Fibroblast of lung (primary cell): ENCODE results near the gene MAPK4. TPM values are rescaled to one million over a fixed set of nuclear protein-coding genes. Genes with fewer than 3 reads are reported as not detected.
"Not testable (repeated sequence)": the region's sequence is repeated elsewhere in the genome, so short reads cannot be mapped to it uniquely, and the experiment has no call there.

Experiments
- DNase-seq, 2 donors: peaks; one replicate each; pipeline versions ENCODE4 v3.0.0 to v3.0.0-alpha.2; 2010; ENCODE audit warnings: low read depth in 2 of 2
- H2AFZ ChIP-seq: 2 replicates; pipeline ENCODE4 v1.5.1; 2012; ENCODE audit warnings: low read length, control low read depth, inconsistent platforms
- H3K27ac ChIP-seq: 2 replicates; pipeline ENCODE4 v1.5.1; 2011; ENCODE audit warnings: low read length, control low read depth; ENCODE audit not compliant: insufficient read depth
- H3K27me3 ChIP-seq: 2 replicates; pipeline ENCODE4 v1.5.1; 2011; ENCODE audit warnings: mild to moderate bottlenecking, low read length; ENCODE audit not compliant: control insufficient read depth, insufficient read depth
- H3K36me3 ChIP-seq: 2 replicates; pipeline ENCODE4 v1.5.1; 2011; ENCODE audit warnings: low read length; ENCODE audit not compliant: control insufficient read depth, insufficient read depth
- H3K4me1 ChIP-seq: 2 replicates; pipeline ENCODE4 v1.5.1; 2011; ENCODE audit warnings: low read length; ENCODE audit not compliant: control insufficient read depth, insufficient read depth; ENCODE audit errors: extremely low read depth
- H3K4me2 ChIP-seq: 2 replicates; pipeline ENCODE4 v1.5.1; 2011; ENCODE audit warnings: low read length, control low read depth; ENCODE audit not compliant: insufficient read depth; ENCODE audit errors: extremely low read depth
- H3K4me3 ChIP-seq, 4 experiments: fragments of 200-600 bp in 1 of 4; sonication (generic) in 1 of 4; replicated peaks in 1 of 4; 2 replicates each; pipeline ENCODE4 v1.5.1; 2011 to 2016; ENCODE audit warnings: low read length in 4 of 4, low read depth in 3 of 4, mild to moderate bottlenecking in 3 of 4, control low read depth in 2 of 4, inconsistent platforms in 1 of 4, mixed read lengths in 1 of 4; ENCODE audit not compliant: insufficient read depth in 1 of 4; ENCODE audit errors: control extremely low read depth in 1 of 4
- H3K79me2 ChIP-seq: 2 replicates; pipeline ENCODE4 v1.5.1; 2012; ENCODE audit warnings: mild to moderate bottlenecking, low read length, inconsistent platforms; ENCODE audit not compliant: control insufficient read depth, insufficient read depth
- H3K9ac ChIP-seq: 2 replicates; pipeline ENCODE4 v1.5.1; 2011; ENCODE audit warnings: mild to moderate bottlenecking, low read length, control low read depth; ENCODE audit not compliant: insufficient read depth
- H3K9me3 ChIP-seq: 2 replicates; pipeline ENCODE4 v1.5.1; 2012; ENCODE audit warnings: low read depth, low read length; ENCODE audit not compliant: control insufficient read depth, insufficient read depth
- H4K20me1 ChIP-seq: 2 replicates; pipeline ENCODE4 v1.5.1; 2011; ENCODE audit warnings: low read length; ENCODE audit not compliant: control insufficient read depth, insufficient read depth; ENCODE audit errors: extremely low read depth
- CTCF ChIP-seq, 2 donors: IDR thresholded peaks in 1 of 2; conservative IDR thresholded peaks in 1 of 2; 1 replicate in 1 of 2; 2 replicates in 1 of 2; pipeline ENCODE4 v1.5.1; 2011 to 2012; ENCODE audit warnings: low read length in 2 of 2, control low read depth in 1 of 2, inconsistent platforms in 1 of 2, low read depth in 1 of 2, mild to moderate bottlenecking in 1 of 2
- EZH2 ChIP-seq: IDR thresholded peaks from 2 replicates; pipeline ENCODE4 v1.5.1; 2012; ENCODE audit warnings: low read length, control low read depth, mild to moderate bottlenecking; ENCODE audit errors: missing control alignments
- polyA plus RNA-seq, 2 donors: library from polyadenylated mRNA; depleted of rRNA in 1 of 2; stranded (reverse) in 1 of 2; unstranded in 1 of 2; fragments of >200 nt; gene quantifications; 2 replicates each; pipeline ENCODE4 v1.2.1, GENCODE V29; 2011 to 2012; ENCODE audit warnings: missing spikeins in 1 of 2
- total RNA-seq: library from RNA; depleted of rRNA; stranded (reverse); fragments of >200 nt; gene quantifications from 2 replicates; pipeline ENCODE4 v1.2.1, GENCODE V29; 2014

Gene MAPK4
- total and polyA plus RNA-seq, 2 donors (not counting 1 experiment from before 2014, with no cell fraction given): not detected

- no peaks in the 10 kb centered on the region for H3K4me1 ChIP-seq
Observed at GRCh38 chr18:50776383-50776782, 216.5 kb downstream of the MAPK4 start.

GRCh38 chr18:50779021-50779420 is 219.1 kb downstream of the MAPK4 start:
- not testable (repeated sequence) for H3K9ac ChIP-seq, H3K79me2 ChIP-seq, H3K4me3 ChIP-seq, H2AFZ ChIP-seq, H3K9me3 ChIP-seq, H3K4me2 ChIP-seq, H3K4me1 ChIP-seq, H4K20me1 ChIP-seq, H3K36me3 ChIP-seq, H3K27ac ChIP-seq, DNase-seq, H3K27me3 ChIP-seq

More at GRCh38 chr18:50776383-50776782, 216.5 kb downstream of the MAPK4 start:
- Histone ChIP-seq H3K79me2 (no peaks in the 10 kb centered on the region), H3K4me3 (no peak overlapping the region), H3K9ac (no peak overlapping the region), H3K9me3 (no peaks in the 10 kb centered on the region), H2AFZ (no peak overlapping the region), H3K27me3 (no peaks in the 10 kb centered on the region), H3K36me3 (no peaks in the 10 kb centered on the region), H3K4me2 (no peak overlapping the region), H3K27ac (no peak overlapping the region), H4K20me1 (no peaks in the 10 kb centered on the region)
- DNase-seq: no peak
- TF ChIP-seq EZH2 (no peak), CTCF (conservative IDR thresholded peaks at IDR 0.05 in 1 of 2, IDR thresholded peaks at IDR 0.05 in 1 of 2; ENCODE audit: low read depth in 1 of 2, low read length in 2 of 2) (no peak)

Other genes with a start within 250 kb of the MAPK4 start
- gene SKA1, start 185.0 kb upstream of the MAPK4 start, total RNA-seq: 1.0 and 4.6 TPM in 2 replicates
- 4.2 and 16.3 TPM in 2 replicates for gene SKA1, start 185.0 kb upstream of the MAPK4 start, polyA plus RNA-seq